GM12878 (cell line): ENCODE data around the gene BPIFB3. TPM values are rescaled to one million over a fixed set of nuclear protein-coding genes. Genes with fewer than 3 reads are reported as not detected.

Experiments used
- ATAC-seq: fragments of 200-7000 bp; cut with Tn5 transposase; 3 replicates; pipeline ENCODE4 v1.9.1; 2020; ENCODE audit warnings: mild to moderate bottlenecking, moderate library complexity
- BruUV-seq: library from RNA; stranded (reverse); fragments of 400-500 nt; replicated peaks from 2 replicates; lab custom pipeline; 2021; lab: Mats Ljungman, UMichigan
- CTCF ChIA-PET: fragments of 300-600 bp; sonication (Branson Sonifier 250); formaldehyde crosslinking; extraction: SDS; loops from one replicate; lab custom pipeline; 2021; ENCODE audit warnings: inconsistent platforms; lab: Yijun Ruan, JAX
- POLR2A ChIA-PET: fragments of 350-600 bp; formaldehyde crosslinking; extraction: SDS; loops from one replicate; lab custom pipeline; 2021; ENCODE audit warnings: inconsistent platforms; lab: Charles Lee
- RAD21 ChIA-PET: fragments of 300-600 bp; sonication (Branson Sonifier 250); formaldehyde crosslinking; loops from one replicate; lab custom pipeline; 2023; ENCODE audit warnings: antibody characterized with exemption; ENCODE audit not compliant: unreplicated experiment; lab: Charles Lee
- SMC1A ChIA-PET: fragments of 300-600 bp; sonication (Branson Sonifier 250); formaldehyde crosslinking; loops from one replicate; lab custom pipeline; 2023; ENCODE audit not compliant: unreplicated experiment, uncharacterized antibody; lab: Charles Lee
- DNase-seq: peaks from one replicate; pipeline ENCODE4 v3.0.0-alpha.2; 2011; ENCODE audit warnings: low read depth, low spot score
- FAIRE-seq: peaks from 3 replicates; lab custom pipeline; 2011; peaks lifted over from hg19 to GRCh38; lab: Jason Lieb, UNC
- H2AFZ ChIP-seq: 2 replicates; pipeline ENCODE4 v1.6.0; 2011; ENCODE audit warnings: low read depth, low read length, control low read depth; ENCODE audit not compliant: control insufficient read depth
- H3K27ac ChIP-seq: 2 replicates; pipeline ENCODE4 v1.5.1; 2011; ENCODE audit warnings: control low read depth; ENCODE audit not compliant: control insufficient read depth, insufficient read depth
- H3K27me3 ChIP-seq, 2 experiments: replicated peaks in 1 of 2; 2 replicates each; pipeline versions ENCODE4 v1.6.0 to v1.6.1; 2011; ENCODE audit warnings: low read length in 1 of 2; ENCODE audit not compliant: control insufficient read depth in 2 of 2, insufficient read depth in 2 of 2
- H3K36me3 ChIP-seq, 2 experiments: 2 replicates each; pipeline ENCODE4 v1.5.1; 2011; ENCODE audit warnings: low read length in 1 of 2; ENCODE audit not compliant: control insufficient read depth in 2 of 2, insufficient read depth in 2 of 2
- H3K4me1 ChIP-seq: 2 replicates; pipeline ENCODE4 v1.6.1; 2011; ENCODE audit warnings: mild to moderate bottlenecking, low read length, moderate library complexity, mixed read lengths; ENCODE audit not compliant: control insufficient read depth, insufficient read depth
- H3K4me2 ChIP-seq: 2 replicates; pipeline ENCODE4 v1.6.0; 2011; ENCODE audit warnings: control low read depth; ENCODE audit not compliant: control insufficient read depth, insufficient read depth
- H3K4me3 ChIP-seq: fragments of 200-600 bp; sonication (generic); 2 replicates; pipeline ENCODE4 v1.5.1; 2016
- H3K79me2 ChIP-seq: 2 replicates; pipeline ENCODE4 v1.6.0; 2011; ENCODE audit warnings: low read length; ENCODE audit not compliant: control insufficient read depth, insufficient read depth
- H3K9ac ChIP-seq: 2 replicates; pipeline ENCODE4 v1.8.0; 2011; ENCODE audit warnings: low read length, control low read depth, mixed read lengths; ENCODE audit not compliant: control insufficient read depth, insufficient read depth
- H3K9me3 ChIP-seq: replicated peaks from 3 replicates; pipeline ENCODE4 v1.5.1; 2011; ENCODE audit warnings: mild to moderate bottlenecking, low read length; ENCODE audit not compliant: control insufficient read depth, insufficient read depth
- H4K20me1 ChIP-seq: 2 replicates; pipeline ENCODE4 v1.6.0; 2011; ENCODE audit not compliant: control insufficient read depth, insufficient read depth
- CBFB ChIP-seq: IDR thresholded peaks from 2 replicates; pipeline ENCODE4 v1.6.1; 2016; ENCODE audit warnings: antibody characterized with exemption, low read depth
- CEBPB ChIP-seq, 2 experiments: fragments of 150-350 bp in 1 of 2; IDR thresholded peaks; 2 replicates each; pipeline ENCODE4 v1.6.1; 2012 to 2014; ENCODE audit warnings: low read depth in 2 of 2, low read length in 2 of 2, borderline replicate concordance in 1 of 2, inconsistent platforms in 1 of 2
- EGR1 ChIP-seq, 2 experiments: IDR thresholded peaks; 1 replicate in 1 of 2; 2 replicates in 1 of 2; pipeline ENCODE4 v1.6.1; 2011 to 2012; ENCODE audit warnings: low read depth in 2 of 2, low read length in 2 of 2, borderline replicate concordance in 1 of 2, mild to moderate bottlenecking in 1 of 2, moderate library complexity in 1 of 2
- HDGF ChIP-seq: fragments of 450-650 bp; IDR thresholded peaks from 2 replicates; pipeline ENCODE4 v1.6.1; 2016; ENCODE audit warnings: antibody characterized with exemption
- JUND ChIP-seq: IDR thresholded peaks from 2 replicates; pipeline ENCODE4 v1.6.1; 2012; ENCODE audit warnings: low read depth, mild to moderate bottlenecking, low read length, improper control_type of control experiment, moderate library complexity
- NBN ChIP-seq: fragments of 450-650 bp; IDR thresholded peaks from 2 replicates; pipeline ENCODE4 v1.6.1; 2016
- NFYA ChIP-seq: IDR thresholded peaks from 2 replicates; pipeline ENCODE4 v1.6.1; 2011; ENCODE audit warnings: low read depth, mild to moderate bottlenecking, low read length, improper control_type of control experiment, borderline replicate concordance
- POLR2A ChIP-seq: IDR thresholded peaks from 2 replicates; pipeline ENCODE4 v1.6.1; 2011; ENCODE audit warnings: low read depth, mild to moderate bottlenecking, low read length
- SMAD1 ChIP-seq: fragments of 450-650 bp; IDR thresholded peaks from 2 replicates; pipeline ENCODE4 v1.6.1; 2018; ENCODE audit warnings: mild to moderate bottlenecking, low read depth; ENCODE audit not compliant: partially characterized antibody
- ZNF207 ChIP-seq: fragments of 450-650 bp; IDR thresholded peaks from 2 replicates; pipeline ENCODE4 v1.6.1; 2014; ENCODE audit warnings: antibody characterized with exemption, mild to moderate bottlenecking, borderline replicate concordance
- ZSCAN29 ChIP-seq: fragments of 450-650 bp; IDR thresholded peaks from 2 replicates; pipeline ENCODE4 v1.6.1; 2017; ENCODE audit warnings: mild to moderate bottlenecking, moderate library complexity
- ZZZ3 ChIP-seq: IDR thresholded peaks from 2 replicates; pipeline ENCODE4 v1.6.1; 2011; ENCODE audit warnings: low read depth; ENCODE audit not compliant: control insufficient read depth, insufficient read length
- WGBS: methylation state at CpG from one replicate; pipeline ENCODE4 v1.1.6; 2016; ENCODE audit warnings: low lambda C conversion rate; ENCODE audit not compliant: insufficient replicate concordance, insufficient coverage; ENCODE audit errors: missing lambda C conversion rate; 5-methylcytosine and 5-hydroxymethylcytosine counted together
- in situ Hi-C: fragments of 300-500 bp; cut with MboI; formaldehyde crosslinking; loops from 9 replicates; pipeline ENCODE4 v1.14.3; 2018; ENCODE audit warnings: mixed read lengths
- intact Hi-C: fragments of 100-400 bp; cut with micrococcal nuclease; formaldehyde crosslinking; loops from one replicate; pipeline ENCODE4 v1.14.2; 2022; ENCODE audit not compliant: unreplicated experiment
- polyA plus RNA-seq, 11 experiments: library from polyadenylated mRNA; depleted of rRNA in 4 of 11; unstranded in 6 of 11; stranded (reverse) in 5 of 11; fragments of >200 nt; fragmentation: Nextera tagmentation in 4 of 11; fragmentation: Illumina TruSeq in 1 of 11; extraction: Ambion mirVana in 4 of 11; extraction: Trizol in 1 of 11; gene quantifications; 1 replicate in 1 of 11; 2 replicates in 10 of 11; pipeline versions ENCODE4 v1.2.1 to v1.2.3, GENCODE V29; 2011 to 2016; ENCODE audit warnings: inconsistent platforms in 2 of 11, missing spikeins in 2 of 11, low read depth in 1 of 11
- total RNA-seq, 4 experiments: library from RNA; depleted of rRNA in 3 of 4; stranded (reverse); fragments of >200 nt in 3 of 4; fragmentation: Illumina TruSeq in 1 of 4; extraction: Trizol in 1 of 4; gene quantifications; 2 replicates each; pipeline versions ENCODE4 v1.2.1 to v1.2.3, GENCODE V29; 2013 to 2021
- TF ChIP-seq, protein P1 (sequence below): fragments of 450-650 bp; IDR thresholded peaks from 2 replicates; pipeline ENCODE4 v1.6.1; 2016; ENCODE audit warnings: mild to moderate bottlenecking
- TF ChIP-seq, protein P2 (sequence below): fragments of 450-650 bp; IDR thresholded peaks from 2 replicates; pipeline ENCODE4 v1.6.1; 2017; ENCODE audit warnings: mild to moderate bottlenecking, moderate library complexity
- TF ChIP-seq, protein P3 (sequence below): IDR thresholded peaks from 2 replicates; pipeline ENCODE4 v1.6.1; 2011; ENCODE audit warnings: borderline replicate concordance, low read depth, mild to moderate bottlenecking, moderate library complexity, mixed read lengths, low read length; ENCODE audit not compliant: insufficient read depth; ENCODE audit errors: extremely low read length
- TF ChIP-seq, protein P4 (sequence below): fragments of 450-650 bp; conservative IDR thresholded peaks from 2 replicates; pipeline ENCODE4 v1.6.1; 2017; ENCODE audit warnings: mild to moderate bottlenecking, moderate library complexity

The BPIFB3 gene
- total and polyA plus RNA-seq, 10 of the 15 experiments (the other 5 are each of a cell fraction or from before 2014, with no cell fraction given): not detected

DNA sequence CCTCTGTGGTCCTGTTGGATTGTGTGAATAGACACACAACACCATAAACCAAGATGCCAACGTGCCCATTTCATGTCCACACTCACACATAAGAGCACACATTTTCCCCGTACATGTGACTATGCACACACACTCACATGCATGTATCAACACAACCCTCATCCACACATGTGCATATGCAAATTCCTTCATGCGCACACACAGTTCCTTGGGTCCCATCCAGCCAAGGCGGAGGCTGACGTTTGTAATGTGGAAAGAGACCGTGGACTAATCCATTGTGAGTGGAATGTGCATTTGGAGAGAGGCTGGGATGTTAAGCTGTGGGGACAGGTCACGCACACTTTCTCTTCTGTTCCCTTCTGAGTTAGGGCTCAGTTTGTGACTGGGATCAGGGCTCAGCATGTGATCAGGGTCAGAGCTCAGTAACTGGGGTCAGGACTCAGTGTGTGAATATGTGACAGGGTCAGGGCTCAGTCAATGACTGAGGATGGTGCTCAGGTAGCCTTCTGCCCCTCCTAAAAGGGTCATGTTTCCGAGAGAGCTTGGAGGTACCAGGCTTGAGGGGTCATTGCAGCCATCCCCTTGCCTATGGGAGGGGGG is 46.8 kb upstream of the BPIFB3 start:
- ChIA-PET SMC1A (no interaction called here), RAD21 (no interaction called here), POLR2A (no interaction called here), CTCF (no interaction called here)
- in situ Hi-C loops (no loop called here), intact Hi-C loops (no loop called here)
- no peaks in the 10 kb centered on the region for H3K4me1 ChIP-seq
- DNase-seq: no peak
- no peak overlapping the region for H3K4me3 ChIP-seq
- no peak overlapping the region for H3K9ac ChIP-seq
- no peaks in the 10 kb centered on the region; the same call in 2 of the 3 replicates for H3K9me3 ChIP-seq
- FAIRE-seq: no peak
- H3K36me3 ChIP-seq: no peaks in the 10 kb centered on the region
- no TSS peak for BruUV-seq
- H2AFZ ChIP-seq: no peak overlapping the region
- no peaks in the 10 kb centered on the region for H3K79me2 ChIP-seq
- no peak for ATAC-seq
- H4K20me1 ChIP-seq: no peaks in the 10 kb centered on the region
- H3K4me2 ChIP-seq: no peak overlapping the region
- 59% methylated on average over 8 of the region's 8 CpGs for whole genome bisulfite sequencing
- H3K27me3 ChIP-seq: no peaks in the 10 kb centered on the region; a peak in 2 of 4 replicates
- no peak overlapping the region for H3K27ac ChIP-seq
- no peak for TF ChIP-seq ZSCAN29
- TF ChIP-seq, protein P1, sequence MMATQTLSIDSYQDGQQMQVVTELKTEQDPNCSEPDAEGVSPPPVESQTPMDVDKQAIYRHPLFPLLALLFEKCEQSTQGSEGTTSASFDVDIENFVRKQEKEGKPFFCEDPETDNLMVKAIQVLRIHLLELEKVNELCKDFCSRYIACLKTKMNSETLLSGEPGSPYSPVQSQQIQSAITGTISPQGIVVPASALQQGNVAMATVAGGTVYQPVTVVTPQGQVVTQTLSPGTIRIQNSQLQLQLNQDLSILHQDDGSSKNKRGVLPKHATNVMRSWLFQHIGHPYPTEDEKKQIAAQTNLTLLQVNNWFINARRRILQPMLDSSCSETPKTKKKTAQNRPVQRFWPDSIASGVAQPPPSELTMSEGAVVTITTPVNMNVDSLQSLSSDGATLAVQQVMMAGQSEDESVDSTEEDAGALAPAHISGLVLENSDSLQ: no peak
- TF ChIP-seq ZZZ3: no peak
- TF ChIP-seq NBN: no peak
- no peak for TF ChIP-seq ZNF207
- TF ChIP-seq, protein P2, sequence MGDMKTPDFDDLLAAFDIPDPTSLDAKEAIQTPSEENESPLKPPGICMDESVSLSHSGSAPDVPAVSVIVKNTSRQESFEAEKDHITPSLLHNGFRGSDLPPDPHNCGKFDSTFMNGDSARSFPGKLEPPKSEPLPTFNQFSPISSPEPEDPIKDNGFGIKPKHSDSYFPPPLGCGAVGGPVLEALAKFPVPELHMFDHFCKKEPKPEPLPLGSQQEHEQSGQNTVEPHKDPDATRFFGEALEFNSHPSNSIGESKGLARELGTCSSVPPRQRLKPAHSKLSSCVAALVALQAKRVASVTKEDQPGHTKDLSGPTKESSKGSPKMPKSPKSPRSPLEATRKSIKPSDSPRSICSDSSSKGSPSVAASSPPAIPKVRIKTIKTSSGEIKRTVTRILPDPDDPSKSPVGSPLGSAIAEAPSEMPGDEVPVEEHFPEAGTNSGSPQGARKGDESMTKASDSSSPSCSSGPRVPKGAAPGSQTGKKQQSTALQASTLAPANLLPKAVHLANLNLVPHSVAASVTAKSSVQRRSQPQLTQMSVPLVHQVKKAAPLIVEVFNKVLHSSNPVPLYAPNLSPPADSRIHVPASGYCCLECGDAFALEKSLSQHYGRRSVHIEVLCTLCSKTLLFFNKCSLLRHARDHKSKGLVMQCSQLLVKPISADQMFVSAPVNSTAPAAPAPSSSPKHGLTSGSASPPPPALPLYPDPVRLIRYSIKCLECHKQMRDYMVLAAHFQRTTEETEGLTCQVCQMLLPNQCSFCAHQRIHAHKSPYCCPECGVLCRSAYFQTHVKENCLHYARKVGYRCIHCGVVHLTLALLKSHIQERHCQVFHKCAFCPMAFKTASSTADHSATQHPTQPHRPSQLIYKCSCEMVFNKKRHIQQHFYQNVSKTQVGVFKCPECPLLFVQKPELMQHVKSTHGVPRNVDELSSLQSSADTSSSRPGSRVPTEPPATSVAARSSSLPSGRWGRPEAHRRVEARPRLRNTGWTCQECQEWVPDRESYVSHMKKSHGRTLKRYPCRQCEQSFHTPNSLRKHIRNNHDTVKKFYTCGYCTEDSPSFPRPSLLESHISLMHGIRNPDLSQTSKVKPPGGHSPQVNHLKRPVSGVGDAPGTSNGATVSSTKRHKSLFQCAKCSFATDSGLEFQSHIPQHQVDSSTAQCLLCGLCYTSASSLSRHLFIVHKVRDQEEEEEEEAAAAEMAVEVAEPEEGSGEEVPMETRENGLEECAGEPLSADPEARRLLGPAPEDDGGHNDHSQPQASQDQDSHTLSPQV: no peak
- TF ChIP-seq HDGF: no peak
- TF ChIP-seq CBFB: no peak
- TF ChIP-seq, protein P3, sequence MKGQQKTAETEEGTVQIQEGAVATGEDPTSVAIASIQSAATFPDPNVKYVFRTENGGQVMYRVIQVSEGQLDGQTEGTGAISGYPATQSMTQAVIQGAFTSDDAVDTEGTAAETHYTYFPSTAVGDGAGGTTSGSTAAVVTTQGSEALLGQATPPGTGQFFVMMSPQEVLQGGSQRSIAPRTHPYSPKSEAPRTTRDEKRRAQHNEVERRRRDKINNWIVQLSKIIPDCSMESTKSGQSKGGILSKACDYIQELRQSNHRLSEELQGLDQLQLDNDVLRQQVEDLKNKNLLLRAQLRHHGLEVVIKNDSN: no peak
- TF ChIP-seq JUND: no peak
- no peak for TF ChIP-seq SMAD1
- no peak for TF ChIP-seq NFYA
- TF ChIP-seq EGR1 (IDR thresholded peaks at IDR 0.05; ENCODE audit: borderline replicate concordance in 1 of 2, low read depth in 2 of 2, low read length in 2 of 2): no peak
- no peak for TF ChIP-seq CEBPB (IDR thresholded peaks at IDR 0.05; ENCODE audit: borderline replicate concordance in 1 of 2, low read depth in 2 of 2, low read length in 2 of 2)
- TF ChIP-seq, protein P4, sequence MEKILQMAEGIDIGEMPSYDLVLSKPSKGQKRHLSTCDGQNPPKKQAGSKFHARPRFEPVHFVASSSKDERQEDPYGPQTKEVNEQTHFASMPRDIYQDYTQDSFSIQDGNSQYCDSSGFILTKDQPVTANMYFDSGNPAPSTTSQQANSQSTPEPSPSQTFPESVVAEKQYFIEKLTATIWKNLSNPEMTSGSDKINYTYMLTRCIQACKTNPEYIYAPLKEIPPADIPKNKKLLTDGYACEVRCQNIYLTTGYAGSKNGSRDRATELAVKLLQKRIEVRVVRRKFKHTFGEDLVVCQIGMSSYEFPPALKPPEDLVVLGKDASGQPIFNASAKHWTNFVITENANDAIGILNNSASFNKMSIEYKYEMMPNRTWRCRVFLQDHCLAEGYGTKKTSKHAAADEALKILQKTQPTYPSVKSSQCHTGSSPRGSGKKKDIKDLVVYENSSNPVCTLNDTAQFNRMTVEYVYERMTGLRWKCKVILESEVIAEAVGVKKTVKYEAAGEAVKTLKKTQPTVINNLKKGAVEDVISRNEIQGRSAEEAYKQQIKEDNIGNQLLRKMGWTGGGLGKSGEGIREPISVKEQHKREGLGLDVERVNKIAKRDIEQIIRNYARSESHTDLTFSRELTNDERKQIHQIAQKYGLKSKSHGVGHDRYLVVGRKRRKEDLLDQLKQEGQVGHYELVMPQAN: no peak
- TF ChIP-seq POLR2A: no peak
